ENCODE results near the gene DEFB124. TPM values are rescaled to one million over a fixed set of nuclear protein-coding genes. Genes with fewer than 3 reads are reported as not detected.
"Not testable (repeated sequence)": the region's sequence is repeated elsewhere in the genome, so short reads cannot be mapped to it uniquely, and the experiment has no call there.

DEFB124 gene
- total RNA-seq (not detected), polyA plus RNA-seq (under 1 TPM in 1 of 2 donors, not detected in 1; 0.18 TPM)
- long read RNA-seq, donor 1, result 0 reads
- long read RNA-seq, donor 2, partial matches to known transcripts, result 0 of 5 reads
- long read RNA-seq, donor 2, other reads (novel, unspliced or antisense), result 5 of 5 reads
- long read RNA-seq, donor 3, result 0 reads
- long read RNA-seq, donor 4, result 0 reads
- long read RNA-seq, donor 5, result 0 reads

GRCh38 chr20:31474758-31475427 is at the start of gene DEFB124, which contains the start of gene REM1:
DEFB124 (minus strand) TSS chr20:31475127; CDS start chr20:31473013, 2,114 bp downstream.
REM1 (plus strand) TSS chr20:31475288; CDS start chr20:31476446, 1,158 bp downstream.
- Histone ChIP-seq H3K9ac (ENCODE audit: insufficient read depth in 1 of 2, low read length in 2 of 2) (peak within 1 kb of the TSS; percentile 49 to 60), H3K4me1 (ENCODE audit: control insufficient read depth in 5 of 5, insufficient read depth in 5 of 5, low read length in 5 of 5) (peaks cover 0 to 16% (median 3%) of the 10 kb centered on the region in 5 donors), H3K9me3 (ENCODE audit: control insufficient read depth in 4 of 4, insufficient read depth in 3 of 4, low read length in 3 of 4) (peaks cover 0 to 4% (median 0%) of the 10 kb centered on the region in 4 donors), H3K27me3 (ENCODE audit: control insufficient read depth in 3 of 3, insufficient read depth in 3 of 3, low read length in 2 of 3) (peaks cover 0 to 10% (median 0%) of the 10 kb centered on the region in 3 donors), H3K4me3 (no peak within 1 kb of the TSS), H3K27ac (ENCODE audit: low read depth in 1 of 2, low read length in 1 of 2) (no peak within 1 kb of the TSS), H3K36me3 (ENCODE audit: control insufficient read depth in 4 of 4, insufficient read depth in 4 of 4, low read length in 4 of 4) (no peaks in the 10 kb centered on the region)
- no peak for TF ChIP-seq CTCF (IDR thresholded peaks at IDR 0.05; ENCODE audit: control extremely low read depth, extremely low read depth)
- ATAC-seq (ENCODE audit: insufficient read depth, low FRiP score) (no peak), DNase-seq (peak; percentile 58 to 73 (median 62))
- 3 to 4% methylated on average over 33 of the region's 33 CpGs for WGBS, 2 donors

- H3K4me3 ChIP-seq, result no peak overlapping the region
- H3K27me3 ChIP-seq (ENCODE audit: control insufficient read depth in 3 of 3, insufficient read depth in 3 of 3, low read length in 2 of 3), result no peaks in the 10 kb centered on the region
- no peak overlapping the region for H3K27ac ChIP-seq (ENCODE audit: low read depth in 1 of 2, low read length in 1 of 2)
- peaks cover 0 to 8% (median 0%) of the 10 kb centered on the region in 5 donors for H3K4me1 ChIP-seq (ENCODE audit: control insufficient read depth in 5 of 5, insufficient read depth in 5 of 5, low read length in 5 of 5)
- TF ChIP-seq CTCF (IDR thresholded peaks at IDR 0.05; ENCODE audit: control extremely low read depth, extremely low read depth), result no peak
- DNase-seq (peak in 1 of 3 donors; percentile 17), ATAC-seq (ENCODE audit: insufficient read depth, low FRiP score) (peak; percentile 54)
- H3K36me3 ChIP-seq (ENCODE audit: control insufficient read depth in 4 of 4, insufficient read depth in 4 of 4, low read length in 4 of 4), result peaks cover 3 to 25% (median 8%) of the 10 kb centered on the region in 4 donors
- 51 to 74% methylated on average over 8 of the region's 8 CpGs for WGBS, 2 donors
- H3K9me3 ChIP-seq (ENCODE audit: control insufficient read depth in 4 of 4, insufficient read depth in 3 of 4, low read length in 3 of 4), result no peaks in the 10 kb centered on the region
- H3K9ac ChIP-seq (ENCODE audit: insufficient read depth in 1 of 2, low read length in 2 of 2), result no peak overlapping the region
These were observed 48.7 kb upstream of the DEFB124 start for GRCh38 chr20:31523361-31524283.

GRCh38 chr20:31522731-31523130 is 47.8 kb upstream of the DEFB124 start:
- no peak overlapping the region for H3K4me3 ChIP-seq
- 65 to 84% methylated on average over 6 of the region's 6 CpGs for WGBS, 2 donors
- peaks cover 0 to 8% (median 0%) of the 10 kb centered on the region in 5 donors for H3K4me1 ChIP-seq (ENCODE audit: control insufficient read depth in 5 of 5, insufficient read depth in 5 of 5, low read length in 5 of 5)
- H3K36me3 ChIP-seq (ENCODE audit: control insufficient read depth in 4 of 4, insufficient read depth in 4 of 4, low read length in 4 of 4), result peaks cover 3 to 19% (median 9%) of the 10 kb centered on the region in 4 donors
- ATAC-seq (ENCODE audit: insufficient read depth, low FRiP score), result no peak
- no peak overlapping the region for H3K27ac ChIP-seq (ENCODE audit: low read depth in 1 of 2, low read length in 1 of 2)
- no peak overlapping the region for H3K9ac ChIP-seq (ENCODE audit: insufficient read depth in 1 of 2, low read length in 2 of 2)
- TF ChIP-seq CTCF (IDR thresholded peaks at IDR 0.05; ENCODE audit: control extremely low read depth, extremely low read depth), result no peak
- H3K9me3 ChIP-seq (ENCODE audit: control insufficient read depth in 4 of 4, insufficient read depth in 3 of 4, low read length in 3 of 4), result no peaks in the 10 kb centered on the region
- DNase-seq, result no peak
- no peaks in the 10 kb centered on the region for H3K27me3 ChIP-seq (ENCODE audit: control insufficient read depth in 3 of 3, insufficient read depth in 3 of 3, low read length in 2 of 3)

- H3K4me3 ChIP-seq; H3K9ac ChIP-seq (ENCODE audit: insufficient read depth in 1 of 2, low read length in 2 of 2); H3K9me3 ChIP-seq (ENCODE audit: control insufficient read depth in 4 of 4, insufficient read depth in 3 of 4, low read length in 3 of 4); ATAC-seq (ENCODE audit: insufficient read depth, low FRiP score); H3K27me3 ChIP-seq (ENCODE audit: control insufficient read depth in 3 of 3, insufficient read depth in 3 of 3, low read length in 2 of 3); H3K27ac ChIP-seq (ENCODE audit: low read depth in 1 of 2, low read length in 1 of 2); DNase-seq: not testable (repeated sequence)
- peaks cover under 1 to 18% (median 5%) of the 10 kb centered on the region in 5 donors for H3K4me1 ChIP-seq (ENCODE audit: control insufficient read depth in 5 of 5, insufficient read depth in 5 of 5, low read length in 5 of 5)
- peaks cover 0 to 15% (median 14%) of the 10 kb centered on the region in 4 donors for H3K36me3 ChIP-seq (ENCODE audit: control insufficient read depth in 4 of 4, insufficient read depth in 4 of 4, low read length in 4 of 4)
- WGBS, 2 donors, result 30 to 69% methylated on average over 7 of the region's 7 CpGs
These were observed 46.3 kb upstream of the DEFB124 start for GRCh38 chr20:31521267-31521666.
